RWPE2 (cell line): ENCODE measurements around the gene CRB1.

Source experiments
- ATAC-seq: fragments of 200-7000 bp; cut with Tn5 transposase; 3 replicates; pipeline ENCODE4 v1.9.1; 2021; ENCODE audit warnings: low read depth
- DNase-seq: peaks from one replicate; pipeline ENCODE4 v3.0.0-alpha.2; 2020; ENCODE audit warnings: low spot score
- H3K27ac ChIP-seq: fragments of 450-650 bp; 2 replicates; pipeline ENCODE4 v1.5.1; 2017; ENCODE audit warnings: mild to moderate bottlenecking; ENCODE audit not compliant: poor library complexity, severe bottlenecking
- H3K27me3 ChIP-seq: fragments of 250-450 bp; sonication (Bioruptor Pico); 2 replicates; pipeline ENCODE4 v1.5.1; 2021; ENCODE audit warnings: mild to moderate bottlenecking, moderate library complexity; ENCODE audit not compliant: insufficient read depth, poor library complexity, severe bottlenecking
- H3K36me3 ChIP-seq: fragments of 250-450 bp; sonication (Bioruptor Pico); 2 replicates; pipeline ENCODE4 v1.5.1; 2020; ENCODE audit warnings: low read depth, mild to moderate bottlenecking, moderate library complexity
- H3K4me1 ChIP-seq: fragments of 250-450 bp; sonication (Bioruptor Pico); 2 replicates; pipeline ENCODE4 v1.5.1; 2021; ENCODE audit warnings: mild to moderate bottlenecking, moderate library complexity; ENCODE audit not compliant: insufficient read depth, poor library complexity, severe bottlenecking
- H3K4me3 ChIP-seq: fragments of 250-450 bp; sonication (Bioruptor Pico); 2 replicates; pipeline ENCODE4 v1.5.1; 2021; ENCODE audit warnings: mild to moderate bottlenecking, moderate library complexity; ENCODE audit not compliant: severe bottlenecking
- H3K9me3 ChIP-seq: fragments of 250-450 bp; sonication (Bioruptor Pico); 2 replicates; pipeline ENCODE4 v1.5.1; 2021; ENCODE audit warnings: mild to moderate bottlenecking, moderate library complexity; ENCODE audit not compliant: severe bottlenecking
- CTCF ChIP-seq: fragments of 450-650 bp; IDR thresholded peaks from one replicate; pipeline ENCODE4 v1.5.1; 2017; ENCODE audit warnings: mild to moderate bottlenecking, moderate library complexity; ENCODE audit not compliant: poor library complexity, severe bottlenecking

The CRB1 gene

GRCh38 chr1:197312163-197312562, 44.1 kb downstream of the CRB1 start:
- Histone ChIP-seq H3K9me3 (no peaks in the 10 kb centered on the region), H3K4me3 (no peak overlapping the region), H3K36me3 (no peaks in the 10 kb centered on the region), H3K27ac (no peak overlapping the region), H3K4me1 (no peaks in the 10 kb centered on the region), H3K27me3 (no peaks in the 10 kb centered on the region)
- ATAC-seq: peak; percentile 38; the same call in 1 of the 3 replicates
- TF ChIP-seq CTCF: no peak
- DNase-seq: no peak

GRCh38 chr1:197313713-197314112, 45.7 kb downstream of the CRB1 start:
- Histone ChIP-seq H3K4me1 (no peaks in the 10 kb centered on the region), H3K27ac (no peak overlapping the region), H3K9me3 (no peaks in the 10 kb centered on the region), H3K27me3 (no peaks in the 10 kb centered on the region), H3K4me3 (no peak overlapping the region), H3K36me3 (no peaks in the 10 kb centered on the region)
- ATAC-seq (no peak), DNase-seq (no peak)
- TF ChIP-seq CTCF: no peak

GRCh38 chr1:197314682-197315081, 46.6 kb downstream of the CRB1 start:
- Histone ChIP-seq H3K27me3 (no peaks in the 10 kb centered on the region), H3K9me3 (no peaks in the 10 kb centered on the region), H3K4me3 (no peak overlapping the region), H3K27ac (no peak overlapping the region), H3K36me3 (no peaks in the 10 kb centered on the region), H3K4me1 (no peaks in the 10 kb centered on the region)
- DNase-seq: no peak
- no peak for TF ChIP-seq CTCF
- ATAC-seq: no peak

GRCh38 chr1:197319631-197320030, 51.6 kb downstream of the CRB1 start:
- H3K4me3 ChIP-seq: no peak overlapping the region
- H3K27ac ChIP-seq: no peak overlapping the region
- no peaks in the 10 kb centered on the region for H3K9me3 ChIP-seq
- H3K36me3 ChIP-seq: no peaks in the 10 kb centered on the region
- TF ChIP-seq CTCF: no peak
- H3K4me1 ChIP-seq: peaks cover 7% of the 10 kb centered on the region
- no peak for DNase-seq
- no peak for ATAC-seq
- H3K27me3 ChIP-seq: no peaks in the 10 kb centered on the region

GRCh38 chr1:197320991-197321531, 53.0 kb downstream of the CRB1 start:
- DNase-seq (no peak), ATAC-seq (peak; percentile 67)
- peaks cover 7% of the 10 kb centered on the region for H3K4me1 ChIP-seq
- no peak overlapping the region for H3K27ac ChIP-seq
- TF ChIP-seq CTCF: no peak
- H3K9me3 ChIP-seq: no peaks in the 10 kb centered on the region
- H3K4me3 ChIP-seq: no peak overlapping the region
- H3K27me3 ChIP-seq: no peaks in the 10 kb centered on the region
- no peaks in the 10 kb centered on the region for H3K36me3 ChIP-seq
